GM18499 (cell line): ENCODE data around the gene NUTM2E.
"Not testable (repeated sequence)": the region's sequence is repeated elsewhere in the genome, so short reads cannot be mapped to it uniquely, and the experiment has no call there.

Experiments
- ATAC-seq: cut with Tn5 transposase; IDR thresholded peaks from one replicate; pipeline ENCODE4 v1.9.1; 2021; ENCODE audit warnings: moderate number of reproducible peaks; ENCODE audit not compliant: insufficient read depth, unreplicated experiment

Gene NUTM2E

GRCh38 chr10:79862269-79862668 lies 35.7 kb downstream of the NUTM2E start:
- not testable (repeated sequence) for ATAC-seq

- ATAC-seq: not testable (repeated sequence)
These were observed 36.3 kb downstream of the NUTM2E start for GRCh38 chr10:79862803-79863202.

- not testable (repeated sequence) for ATAC-seq
These were observed 40.5 kb downstream of the NUTM2E start for GRCh38 chr10:79866903-79867551.

- ATAC-seq: not testable (repeated sequence)
These were observed 41.5 kb downstream of the NUTM2E start for GRCh38 chr10:79868023-79868422.

- not testable (repeated sequence) for ATAC-seq
These were observed 43.0 kb downstream of the NUTM2E start for GRCh38 chr10:79869439-79870097.

GRCh38 chr10:79871729-79872128 lies 45.2 kb downstream of the NUTM2E start:
- not testable (repeated sequence) for ATAC-seq
